Activated T-cell treated with anti-CD3 and anti-CD28 coated beads, Interleukin-2, amount 50 U/mL, for 1 hour (primary cell): Measurements from ENCODE around the gene CXADR.
"Not testable (repeated sequence)": the region's sequence is repeated elsewhere in the genome, so short reads cannot be mapped to it uniquely, and the experiment has no call there.

Experiments
- DNase-seq: peaks from one replicate; pipeline ENCODE4 v3.0.0-alpha.2; 2020

CXADR gene

DNA sequence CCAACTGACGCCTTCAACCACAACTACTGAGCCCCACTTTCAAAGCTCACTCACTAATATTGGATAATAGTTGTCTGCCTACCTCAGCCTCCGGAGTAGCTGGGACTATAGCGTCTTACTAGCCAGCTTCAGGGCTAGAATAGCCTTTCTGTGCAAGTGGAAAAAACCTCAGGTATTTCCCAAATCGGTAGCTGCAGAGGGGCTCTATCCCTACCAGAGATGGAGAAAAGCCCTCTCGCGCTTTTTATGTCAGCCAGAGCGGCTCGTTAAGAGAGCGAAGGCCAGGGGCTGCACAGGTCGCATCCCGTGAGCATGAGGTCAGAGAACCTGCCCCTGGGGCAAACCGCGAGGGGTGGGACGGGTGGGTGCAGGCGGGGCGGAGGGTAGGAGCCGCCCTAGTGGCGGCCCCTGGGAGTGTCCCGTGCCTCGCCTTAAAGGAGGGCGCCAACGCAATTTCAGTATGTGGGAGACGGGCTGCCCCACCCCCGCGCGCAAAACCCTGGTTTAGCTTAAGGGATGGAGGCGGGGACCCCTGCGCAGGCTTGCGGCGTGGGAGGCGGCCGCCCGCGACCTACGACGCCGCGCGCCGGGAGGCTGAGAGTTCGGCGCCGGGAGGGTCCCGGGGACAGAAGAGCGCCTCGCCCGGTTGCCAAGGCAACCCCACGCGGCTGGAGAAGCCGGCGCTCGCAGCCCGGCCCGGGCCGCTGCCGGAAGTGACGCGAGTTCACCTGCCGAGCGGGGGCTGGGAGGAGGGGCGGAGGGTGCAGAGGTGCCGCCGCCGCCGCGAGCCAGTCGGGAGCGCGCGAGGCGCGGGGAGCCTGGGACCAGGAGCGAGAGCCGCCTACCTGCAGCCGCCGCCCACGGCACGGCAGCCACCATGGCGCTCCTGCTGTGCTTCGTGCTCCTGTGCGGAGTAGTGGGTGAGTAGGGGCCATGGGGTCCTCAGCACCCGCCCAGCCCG is at the start of gene CXADR:
CXADR (plus strand) TSS at position 791 of the 961 bp plus-strand sequence; CDS start at position 878, 87 bp downstream.
- DNase-seq: peak; percentile 88

DNA sequence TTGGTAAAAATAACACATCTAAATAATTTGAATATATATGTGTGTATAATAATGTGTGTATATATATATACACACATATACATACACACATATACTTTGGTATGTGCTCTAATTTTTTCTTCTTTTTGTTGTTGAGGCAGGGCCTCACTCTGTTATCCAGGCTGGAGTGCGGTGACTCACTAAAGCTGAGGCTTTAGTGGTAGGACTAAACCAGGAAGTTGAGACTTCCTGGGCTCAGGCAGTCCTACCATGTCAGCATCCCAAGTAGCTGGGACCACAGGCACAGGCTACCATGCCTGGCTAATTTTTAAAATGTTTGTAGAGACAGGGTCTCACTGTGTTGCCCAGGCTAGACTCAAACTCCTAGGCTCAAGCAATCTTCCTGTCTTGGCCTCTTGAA is 46.7 kb upstream of the CXADR start:
- DNase-seq: no peak

DNA sequence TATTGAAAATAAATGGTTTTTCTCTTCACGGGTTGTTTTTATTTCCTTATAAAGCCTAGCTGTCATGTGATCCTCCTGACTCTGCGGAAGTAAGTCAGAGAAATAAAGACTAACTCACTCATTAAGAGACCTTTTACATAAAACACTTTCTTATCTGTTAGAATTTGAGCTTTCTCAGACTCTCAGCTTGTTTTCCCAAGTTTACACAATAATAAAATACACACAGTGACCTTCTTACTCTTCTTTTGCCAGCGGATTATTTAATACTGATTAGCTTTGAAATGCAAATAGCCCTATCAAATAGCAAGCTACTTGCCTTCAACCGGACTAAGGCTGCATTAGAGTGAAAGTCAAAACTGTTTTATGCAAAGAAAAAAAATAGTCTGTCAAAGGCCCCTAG is 45.5 kb upstream of the CXADR start:
- DNase-seq: no peak

DNA sequence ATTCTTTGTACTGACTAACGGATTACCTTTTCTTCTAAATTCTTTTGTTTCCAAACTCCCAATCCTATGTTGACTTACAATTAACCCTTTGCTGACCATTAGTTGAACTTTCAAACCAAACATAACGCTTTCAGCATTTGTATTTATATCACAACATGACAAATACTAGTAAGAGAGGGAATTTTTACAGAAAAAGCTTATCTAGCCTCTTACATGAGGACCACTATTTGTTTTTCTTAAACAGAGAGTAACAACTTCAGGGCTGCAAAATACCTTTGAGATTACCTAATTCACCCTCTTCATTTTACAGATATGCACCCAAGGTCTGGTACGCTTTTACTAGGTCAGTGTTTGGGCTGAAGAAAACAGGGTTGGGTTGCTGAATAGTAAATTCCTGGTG is 45.0 kb upstream of the CXADR start:
- DNase-seq: no peak

DNA sequence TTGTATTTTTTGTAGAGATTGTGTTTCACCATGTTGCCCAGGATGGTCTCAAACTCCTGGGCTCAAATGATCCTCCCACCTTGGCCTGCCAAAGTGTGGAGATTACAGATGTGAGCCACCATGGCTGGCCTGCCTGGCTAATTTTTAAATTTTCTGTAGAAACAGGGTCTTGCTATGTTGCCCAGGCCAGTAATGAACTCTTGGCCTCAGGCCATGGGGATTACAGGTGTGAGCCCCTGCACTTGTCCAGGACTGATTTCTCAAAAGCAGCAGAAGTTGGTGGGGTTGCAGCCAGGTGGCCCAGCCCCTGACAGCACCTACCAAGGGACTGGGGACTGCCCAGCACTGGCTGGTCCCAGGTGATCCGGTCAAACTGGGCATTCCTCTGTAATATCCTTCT is 44.1 kb upstream of the CXADR start:
- DNase-seq: no peak

DNA sequence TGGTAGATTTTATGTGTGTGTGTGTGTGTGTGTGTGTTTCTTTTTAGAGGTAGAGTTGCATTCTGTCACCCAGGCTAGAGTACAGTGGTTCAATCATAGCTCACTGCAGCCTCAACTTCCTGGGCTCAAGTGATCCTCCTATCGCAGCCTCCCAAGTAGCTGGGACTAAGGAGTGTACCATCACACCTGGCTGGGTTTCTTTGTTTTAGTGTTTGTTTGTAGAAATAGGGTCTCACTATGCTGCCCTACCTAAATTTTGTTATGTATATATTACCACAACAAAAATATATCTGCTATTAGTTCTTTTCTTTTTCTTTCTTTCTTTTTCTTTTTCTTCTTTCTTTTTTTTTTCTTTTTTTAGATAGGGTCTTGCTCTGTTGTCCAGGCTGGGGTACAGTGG is 43.1 kb upstream of the CXADR start:
- no peak for DNase-seq

DNA sequence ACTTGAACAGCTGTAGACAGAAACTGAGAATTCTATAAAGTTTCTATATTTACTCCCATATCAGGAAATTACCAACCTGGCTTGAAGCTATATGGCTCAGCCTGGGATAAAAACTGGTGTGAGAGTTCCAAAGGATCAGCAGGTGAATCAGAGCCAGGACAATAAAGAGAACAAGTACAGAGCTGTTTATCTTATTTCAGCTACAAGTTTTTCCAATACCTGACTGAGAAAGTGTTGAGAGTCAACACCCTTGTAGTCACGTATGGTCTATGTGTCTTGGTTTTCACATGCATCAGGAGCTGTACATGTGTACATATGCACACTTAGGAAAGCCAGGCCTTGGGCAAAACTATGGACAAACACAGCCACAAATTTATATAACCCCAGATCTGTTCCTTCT is 40.7 kb upstream of the CXADR start:
- no peak for DNase-seq

DNA sequence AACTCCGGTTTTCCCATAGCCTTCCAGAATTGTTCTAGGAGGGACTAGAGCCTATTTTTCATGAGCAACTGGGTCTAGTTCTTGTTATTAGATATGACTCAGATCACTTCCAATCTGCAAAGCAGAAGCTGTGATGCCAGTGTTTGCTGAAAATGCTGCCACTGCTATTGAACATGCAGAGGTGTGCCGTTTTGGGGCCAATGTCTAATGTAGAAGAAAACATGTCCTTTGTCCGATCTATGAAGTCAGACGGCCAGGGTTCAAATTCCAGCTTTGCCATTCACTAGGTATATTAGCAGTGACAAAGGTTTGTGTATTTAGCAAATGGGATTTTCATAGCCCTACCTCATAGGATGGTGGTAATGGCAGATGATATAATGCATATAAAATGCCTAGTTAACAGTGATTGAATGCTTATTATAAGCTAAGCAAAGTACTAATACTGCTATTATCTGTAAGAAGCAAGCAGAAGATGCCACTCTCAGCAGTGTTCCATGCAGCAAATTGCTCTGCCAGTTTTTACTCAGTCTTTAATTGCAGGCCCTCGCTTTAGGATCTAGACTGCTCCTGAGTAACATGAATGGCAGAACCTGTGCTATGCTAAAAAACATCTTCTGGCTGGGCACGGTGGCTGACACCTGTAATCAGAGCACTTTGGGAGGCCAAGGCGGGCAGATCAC is 40.1 kb upstream of the CXADR start:
- no peak for DNase-seq

DNA sequence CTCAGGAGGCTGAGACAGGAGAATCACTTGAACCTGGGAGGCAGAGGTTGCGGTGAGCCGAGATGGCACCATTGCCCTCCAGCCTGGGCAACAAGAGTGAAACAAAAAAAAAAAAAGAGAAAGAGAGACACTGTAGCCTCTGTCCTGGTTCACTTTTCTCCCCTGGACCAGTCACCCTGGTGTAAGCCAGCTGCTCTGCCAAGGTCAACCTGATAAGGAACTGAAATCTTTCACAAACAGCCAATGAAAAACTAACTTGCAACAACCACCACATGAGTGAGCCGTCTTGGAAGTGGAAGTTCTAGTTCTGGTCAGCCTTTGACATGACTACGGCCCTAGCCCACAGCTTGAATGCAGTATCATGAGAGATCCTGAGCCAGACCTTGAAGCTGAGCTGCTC is 36.8 kb upstream of the CXADR start:
- DNase-seq: no peak

DNA sequence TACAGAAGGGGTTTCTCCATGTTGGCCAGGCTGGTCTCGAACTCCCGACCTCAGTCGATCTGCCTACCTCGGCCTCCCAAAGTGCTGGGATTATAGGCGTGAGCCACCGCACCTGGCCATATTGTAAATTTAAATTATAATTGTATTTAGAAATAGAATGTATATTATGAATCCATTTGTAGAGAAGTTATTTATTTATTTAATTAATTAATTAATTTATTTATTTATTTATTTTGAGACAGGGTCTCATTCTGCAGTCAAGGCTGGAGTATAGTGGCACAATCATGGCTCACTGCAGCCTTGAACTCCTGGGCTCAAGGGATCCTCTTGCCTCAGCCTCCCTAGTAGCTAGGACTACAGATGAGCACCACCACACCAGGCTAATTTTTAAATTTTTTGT is 34.7 kb upstream of the CXADR start:
- DNase-seq: not testable (repeated sequence)

DNA sequence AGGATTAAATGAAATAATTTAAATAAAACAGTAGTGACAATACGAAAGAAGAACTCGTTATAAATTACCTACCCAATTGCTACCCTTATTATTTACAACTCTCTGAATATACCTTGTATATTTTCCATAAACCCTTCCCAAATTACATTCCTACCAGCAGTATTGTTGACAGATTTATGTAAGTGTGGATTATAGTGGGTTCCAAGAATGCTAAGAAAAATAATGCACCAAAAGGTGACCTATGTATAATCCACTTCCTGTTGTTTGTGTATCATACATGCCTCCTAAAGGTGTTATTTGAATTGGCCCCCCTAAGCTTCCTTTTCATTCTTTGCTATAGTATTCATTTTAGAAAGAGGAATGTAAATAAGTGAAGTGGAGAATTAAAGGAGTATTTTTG is 33.2 kb upstream of the CXADR start:
- DNase-seq: no peak

DNA sequence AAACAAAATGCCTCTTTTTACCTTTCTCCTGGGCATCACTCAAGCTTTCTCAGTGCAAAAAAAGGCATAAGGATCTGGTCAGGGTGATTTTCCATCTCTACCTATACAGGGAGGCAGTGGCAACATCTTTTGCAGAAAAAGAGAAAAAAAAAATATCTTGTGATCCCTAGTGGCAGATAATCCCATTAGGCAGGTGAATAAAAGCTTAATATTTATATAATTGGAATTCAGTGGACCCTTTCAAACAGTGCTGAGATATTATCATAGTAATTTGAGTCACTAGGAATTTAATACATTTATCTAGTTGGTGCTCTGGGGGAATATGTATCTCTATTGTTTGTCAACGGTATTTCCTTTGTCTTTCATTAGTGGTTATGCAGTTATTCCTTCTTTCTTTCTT is 29.9 kb upstream of the CXADR start:
- no peak for DNase-seq

DNA sequence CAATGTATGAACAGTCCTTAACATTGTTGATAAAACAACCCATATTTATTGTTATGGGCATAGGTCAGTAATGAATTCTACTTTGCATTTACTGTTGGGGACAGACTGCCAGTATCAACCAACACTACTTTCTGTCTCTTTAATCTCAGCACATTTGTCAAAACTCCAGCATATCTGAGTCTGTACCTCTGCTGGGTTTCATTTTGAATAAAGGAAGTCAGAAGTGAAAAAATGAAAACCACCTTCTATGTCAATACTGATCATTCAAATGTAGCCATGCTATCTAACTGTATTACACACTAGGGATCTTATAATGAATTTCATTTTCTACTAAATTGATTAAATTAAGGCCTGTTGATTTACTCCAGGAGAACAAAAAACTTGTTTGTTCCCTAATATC is 24.2 kb upstream of the CXADR start:
- DNase-seq: no peak

DNA sequence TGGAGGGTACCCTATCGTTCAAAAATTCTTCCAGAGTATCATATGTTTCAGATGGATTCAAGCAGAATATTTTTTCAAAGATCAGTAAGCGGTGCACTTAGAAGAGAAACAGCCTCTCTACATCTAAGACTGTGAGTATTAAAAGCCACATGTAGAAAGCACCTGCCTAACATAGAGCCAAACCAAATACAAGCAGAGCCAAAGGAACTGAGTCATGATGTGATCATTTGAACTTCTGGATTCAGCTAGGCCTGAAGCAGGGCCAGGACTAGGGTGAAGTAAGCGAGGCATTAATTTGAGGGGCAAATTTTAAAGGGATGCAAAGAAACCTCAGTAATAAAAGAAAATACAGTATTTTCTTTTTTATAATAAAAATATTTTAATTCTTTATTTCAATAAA is 23.3 kb upstream of the CXADR start:
- DNase-seq: not testable (repeated sequence)

DNA sequence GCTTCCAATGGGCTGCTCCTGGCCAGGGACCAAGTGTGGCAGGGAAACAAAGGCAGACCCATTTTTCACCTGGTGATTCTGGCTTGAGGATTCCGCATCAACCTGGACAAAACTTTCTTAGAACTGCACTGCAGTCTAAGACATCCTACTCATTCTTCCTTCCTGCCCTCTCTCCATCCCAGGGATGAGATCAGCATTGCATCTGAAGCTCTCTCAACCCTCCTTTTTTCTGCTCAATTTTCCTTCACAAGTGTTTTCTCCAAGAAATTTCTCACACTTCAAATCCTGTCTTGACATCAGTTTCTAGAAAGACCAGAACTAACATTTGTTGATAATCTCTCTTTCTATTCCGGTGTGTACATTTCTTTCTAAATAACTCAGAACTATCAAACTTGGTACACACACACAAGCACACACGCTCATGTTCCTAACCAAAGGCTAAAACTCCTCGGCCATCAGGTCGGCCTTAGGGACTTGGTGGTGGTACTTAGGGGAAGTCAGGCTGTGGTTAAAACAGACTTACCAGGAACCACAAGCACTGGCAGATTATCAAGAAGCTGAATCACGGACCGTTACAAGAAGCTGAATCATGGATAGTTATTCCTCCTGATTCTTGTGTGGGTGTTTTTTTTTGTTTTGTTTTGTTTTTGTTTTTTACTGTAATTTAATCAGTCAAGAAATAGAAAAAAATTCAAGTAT is 21.0 kb upstream of the CXADR start:
- DNase-seq: no peak

DNA sequence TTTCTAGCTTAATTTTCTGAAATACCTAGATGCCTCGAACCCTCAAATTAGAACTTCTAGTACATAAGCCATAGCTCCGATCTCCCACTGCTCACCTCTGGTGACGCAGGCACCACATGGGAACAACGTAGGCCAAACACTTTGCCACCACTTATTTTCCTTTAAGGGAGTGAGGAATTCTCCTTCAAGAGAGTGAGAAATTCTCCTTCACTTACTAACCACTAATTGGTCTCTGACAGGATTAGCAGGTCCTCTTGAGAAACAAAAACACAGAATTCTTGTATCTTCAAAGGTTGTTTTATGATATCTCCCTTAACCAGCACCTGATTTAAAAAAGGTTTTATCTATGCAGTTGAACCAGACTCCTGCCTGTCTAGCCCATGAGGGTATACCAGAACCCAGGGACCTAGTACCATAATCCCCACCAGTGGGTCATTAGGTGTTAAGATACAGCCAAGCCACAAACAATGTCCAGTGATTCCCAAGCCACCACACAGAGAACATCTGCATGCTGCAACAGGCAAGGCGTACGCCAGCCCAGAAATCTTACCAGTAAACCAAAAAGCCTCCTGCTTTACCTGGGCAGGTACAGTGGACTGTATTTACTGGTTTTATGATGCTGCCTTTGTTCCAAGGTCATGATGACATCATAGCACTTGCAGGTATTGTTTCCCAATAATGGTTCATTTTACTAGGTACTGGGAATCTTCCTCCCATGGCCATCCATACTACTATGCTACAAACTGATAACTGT is 20.3 kb upstream of the CXADR start:
- no peak for DNase-seq

DNA sequence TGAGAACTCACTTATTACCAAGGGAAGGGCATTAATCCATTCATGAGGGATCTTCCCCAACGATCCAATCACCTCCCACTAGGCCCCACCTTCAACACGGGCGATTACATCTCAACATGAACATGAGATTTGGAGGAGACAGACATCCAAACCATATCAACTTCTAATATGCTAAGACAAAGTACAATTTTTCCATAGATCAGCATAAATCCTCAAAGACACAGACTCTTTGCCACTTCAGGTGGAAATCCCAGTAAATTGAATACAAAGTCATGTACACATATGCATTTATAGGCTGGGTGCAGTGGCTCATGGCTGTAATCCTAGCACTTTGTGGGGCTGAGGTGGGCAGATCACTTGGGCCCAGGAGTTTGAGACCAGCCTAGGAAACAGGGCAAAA is 18.8 kb upstream of the CXADR start:
- no peak for DNase-seq

DNA sequence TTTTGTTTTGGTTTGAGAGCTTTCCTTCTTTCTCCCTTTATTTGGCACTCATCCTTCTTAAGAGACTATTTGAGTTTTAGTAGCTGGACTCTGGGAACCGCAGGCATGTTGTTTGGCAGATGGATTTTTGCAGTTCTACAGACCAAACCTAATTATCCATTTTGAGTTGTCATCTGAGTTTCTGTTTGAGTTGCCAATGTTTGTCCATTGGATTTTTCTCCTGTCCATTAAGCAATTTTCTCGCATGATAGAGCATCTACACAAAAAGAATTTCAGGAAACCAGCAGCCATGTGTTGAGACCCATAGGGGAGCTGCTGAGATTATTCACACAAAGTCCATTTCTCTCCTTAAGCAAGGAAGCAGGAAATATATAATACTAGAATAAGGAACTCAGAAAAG is 17.2 kb upstream of the CXADR start:
- no peak for DNase-seq

DNA sequence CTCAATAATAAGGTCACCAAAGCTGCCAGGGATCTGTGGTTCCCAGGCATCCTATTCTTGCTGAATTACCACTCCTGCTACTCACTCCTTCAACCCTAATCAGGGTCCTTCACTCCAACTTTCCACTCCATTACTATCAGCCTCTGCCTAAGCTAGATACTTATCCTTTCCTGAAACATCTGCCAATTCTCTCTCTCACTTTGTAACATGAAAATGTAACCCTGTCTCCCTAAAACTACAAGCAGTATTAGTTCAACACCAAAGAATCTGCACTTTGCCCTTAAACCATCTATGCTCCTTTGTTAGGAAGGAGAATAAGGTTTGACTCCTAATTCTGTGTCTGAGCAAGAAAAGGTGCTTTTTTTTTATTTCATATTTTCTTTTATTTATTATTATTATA is 15.5 kb upstream of the CXADR start:
- no peak for DNase-seq

DNA sequence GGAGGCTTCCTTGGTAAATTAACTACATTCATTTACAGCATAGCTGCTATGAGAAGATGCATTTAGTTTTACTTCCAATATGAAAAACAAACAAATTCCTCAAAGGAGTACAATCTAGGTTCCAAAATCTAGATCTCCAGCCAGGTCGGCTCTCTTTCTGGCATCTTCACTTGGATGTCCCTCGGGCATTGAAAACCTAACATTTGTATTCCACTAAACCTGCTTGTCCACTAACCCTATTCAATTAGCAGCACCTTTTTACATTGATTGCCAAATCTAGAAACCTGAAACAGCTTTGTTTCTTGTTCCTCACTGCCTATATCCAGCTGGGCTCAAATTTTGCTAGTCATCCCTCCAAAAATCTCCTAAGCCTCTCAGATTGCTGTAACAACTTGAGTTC is 14.3 kb upstream of the CXADR start:
- DNase-seq: no peak

DNA sequence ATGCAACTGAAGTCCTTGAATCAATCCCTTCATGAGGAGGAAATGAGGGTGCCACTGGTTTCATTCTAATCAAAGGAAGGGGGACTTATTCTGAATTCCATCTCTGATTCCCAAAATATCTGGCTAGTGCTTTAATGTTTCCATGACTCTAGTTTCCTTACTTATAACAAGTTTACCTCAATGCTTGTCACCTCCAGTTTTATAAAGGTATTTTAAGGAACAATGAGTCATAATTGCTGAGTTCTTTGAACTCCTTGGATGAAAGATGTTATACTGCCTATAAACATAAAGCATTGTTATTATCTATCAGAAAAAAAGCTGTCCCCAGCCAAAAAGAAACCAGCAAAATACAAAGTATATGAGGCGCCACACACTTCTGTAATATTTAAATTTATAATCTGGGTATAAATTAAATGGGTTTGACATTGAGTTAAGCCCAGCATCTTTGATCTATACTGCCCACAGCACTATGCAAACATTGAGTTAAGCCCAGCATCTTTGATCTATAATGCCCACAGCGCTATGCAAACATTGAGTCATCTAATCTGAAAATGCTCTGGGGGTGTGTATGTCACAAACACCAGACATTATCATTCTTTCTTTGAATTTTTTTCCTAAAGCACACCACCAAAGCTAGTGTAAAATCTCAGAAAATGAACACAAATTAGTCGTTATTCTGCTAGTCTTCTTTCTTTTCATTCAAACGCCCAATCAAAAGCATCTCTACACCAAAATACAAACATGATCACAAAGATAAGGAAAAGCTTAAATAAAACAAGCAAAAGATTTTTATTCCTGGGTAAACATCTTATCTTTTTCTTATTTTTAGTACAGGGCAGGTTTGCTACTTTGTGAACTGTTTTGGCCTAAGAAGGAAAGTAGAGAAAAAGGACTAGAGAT is 11.5 kb upstream of the CXADR start:
- no peak for DNase-seq

DNA sequence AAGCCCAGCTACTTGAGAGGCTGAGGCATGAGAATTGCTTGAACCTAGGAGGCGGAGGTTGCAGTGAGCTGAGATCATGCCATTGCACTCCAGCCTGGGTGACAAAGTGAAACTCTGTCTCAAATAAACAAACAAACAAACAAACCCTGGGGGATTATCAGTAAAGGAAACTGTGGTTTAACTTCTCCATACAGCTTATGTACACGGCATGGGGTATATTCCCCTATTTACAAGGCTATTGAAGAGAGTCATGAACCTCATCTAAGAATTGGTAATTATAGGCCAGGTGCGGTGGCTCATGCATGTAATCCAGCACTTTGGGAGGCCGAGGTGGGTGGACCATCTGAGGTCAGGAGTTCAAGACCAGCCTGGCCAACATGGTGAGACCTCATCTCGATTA is 9.9 kb upstream of the CXADR start:
- not testable (repeated sequence) for DNase-seq
